GM12878 (cell line): Measurements from ENCODE around the gene PLSCR3. TPM values are rescaled to one million over a fixed set of nuclear protein-coding genes. Genes with fewer than 3 reads are reported as not detected.

ENCODE experiments used
- ATAC-seq: fragments of 200-7000 bp; cut with Tn5 transposase; 3 replicates; pipeline ENCODE4 v1.9.1; 2020; ENCODE audit warnings: mild to moderate bottlenecking, moderate library complexity
- BruUV-seq: library from RNA; stranded (reverse); fragments of 400-500 nt; replicated peaks from 2 replicates; lab custom pipeline; 2021; lab: Mats Ljungman, UMichigan
- CTCF ChIA-PET: fragments of 300-600 bp; sonication (Branson Sonifier 250); formaldehyde crosslinking; extraction: SDS; loops from one replicate; lab custom pipeline; 2021; ENCODE audit warnings: inconsistent platforms; lab: Yijun Ruan, JAX
- POLR2A ChIA-PET: fragments of 350-600 bp; formaldehyde crosslinking; extraction: SDS; loops from one replicate; lab custom pipeline; 2021; ENCODE audit warnings: inconsistent platforms; lab: Charles Lee
- RAD21 ChIA-PET: fragments of 300-600 bp; sonication (Branson Sonifier 250); formaldehyde crosslinking; loops from one replicate; lab custom pipeline; 2023; ENCODE audit warnings: antibody characterized with exemption; ENCODE audit not compliant: unreplicated experiment; lab: Charles Lee
- SMC1A ChIA-PET: fragments of 300-600 bp; sonication (Branson Sonifier 250); formaldehyde crosslinking; loops from one replicate; lab custom pipeline; 2023; ENCODE audit not compliant: unreplicated experiment, uncharacterized antibody; lab: Charles Lee
- DNase-seq: peaks from one replicate; pipeline ENCODE4 v3.0.0-alpha.2; 2011; ENCODE audit warnings: low read depth, low spot score
- FAIRE-seq: peaks from 3 replicates; lab custom pipeline; 2011; peaks lifted over from hg19 to GRCh38; lab: Jason Lieb, UNC
- H2AFZ ChIP-seq: 2 replicates; pipeline ENCODE4 v1.6.0; 2011; ENCODE audit warnings: low read depth, low read length, control low read depth; ENCODE audit not compliant: control insufficient read depth
- H3K27ac ChIP-seq: 2 replicates; pipeline ENCODE4 v1.5.1; 2011; ENCODE audit warnings: control low read depth; ENCODE audit not compliant: control insufficient read depth, insufficient read depth
- H3K27me3 ChIP-seq, 2 experiments: replicated peaks in 1 of 2; 2 replicates each; pipeline versions ENCODE4 v1.6.0 to v1.6.1; 2011; ENCODE audit warnings: low read length in 1 of 2; ENCODE audit not compliant: control insufficient read depth in 2 of 2, insufficient read depth in 2 of 2
- H3K36me3 ChIP-seq, 2 experiments: 2 replicates each; pipeline ENCODE4 v1.5.1; 2011; ENCODE audit warnings: low read length in 1 of 2; ENCODE audit not compliant: control insufficient read depth in 2 of 2, insufficient read depth in 2 of 2
- H3K4me1 ChIP-seq: 2 replicates; pipeline ENCODE4 v1.6.1; 2011; ENCODE audit warnings: mild to moderate bottlenecking, low read length, moderate library complexity, mixed read lengths; ENCODE audit not compliant: control insufficient read depth, insufficient read depth
- H3K4me2 ChIP-seq: 2 replicates; pipeline ENCODE4 v1.6.0; 2011; ENCODE audit warnings: control low read depth; ENCODE audit not compliant: control insufficient read depth, insufficient read depth
- H3K4me3 ChIP-seq: fragments of 200-600 bp; sonication (generic); 2 replicates; pipeline ENCODE4 v1.5.1; 2016
- H3K79me2 ChIP-seq: 2 replicates; pipeline ENCODE4 v1.6.0; 2011; ENCODE audit warnings: low read length; ENCODE audit not compliant: control insufficient read depth, insufficient read depth
- H3K9ac ChIP-seq: 2 replicates; pipeline ENCODE4 v1.8.0; 2011; ENCODE audit warnings: low read length, control low read depth, mixed read lengths; ENCODE audit not compliant: control insufficient read depth, insufficient read depth
- H3K9me3 ChIP-seq: replicated peaks from 3 replicates; pipeline ENCODE4 v1.5.1; 2011; ENCODE audit warnings: mild to moderate bottlenecking, low read length; ENCODE audit not compliant: control insufficient read depth, insufficient read depth
- H4K20me1 ChIP-seq: 2 replicates; pipeline ENCODE4 v1.6.0; 2011; ENCODE audit not compliant: control insufficient read depth, insufficient read depth
- BCL11A ChIP-seq: IDR thresholded peaks from 2 replicates; pipeline ENCODE4 v1.6.1; 2011; ENCODE audit warnings: low read depth, low read length
- BMI1 ChIP-seq: fragments of 450-650 bp; IDR thresholded peaks from 2 replicates; pipeline ENCODE4 v1.6.1; 2016; ENCODE audit warnings: mild to moderate bottlenecking, moderate library complexity, borderline replicate concordance
- E2F8 ChIP-seq: fragments of 450-650 bp; IDR thresholded peaks from 2 replicates; pipeline ENCODE4 v1.6.1; 2018; ENCODE audit warnings: mild to moderate bottlenecking, low read depth, moderate library complexity; ENCODE audit not compliant: partially characterized antibody
- HDGF ChIP-seq: fragments of 450-650 bp; IDR thresholded peaks from 2 replicates; pipeline ENCODE4 v1.6.1; 2016; ENCODE audit warnings: antibody characterized with exemption
- IKZF1 ChIP-seq: fragments of 450-650 bp; conservative IDR thresholded peaks from 2 replicates; pipeline ENCODE4 v1.6.1; 2017; ENCODE audit warnings: antibody characterized with exemption, mild to moderate bottlenecking
- MTA2 ChIP-seq: fragments of 450-650 bp; IDR thresholded peaks from 2 replicates; pipeline ENCODE4 v1.6.1; 2016; ENCODE audit warnings: low read depth, mild to moderate bottlenecking, moderate library complexity
- MXI1 ChIP-seq: fragments of 150-350 bp; IDR thresholded peaks from 2 replicates; pipeline ENCODE4 v1.6.1; 2011; ENCODE audit warnings: low read depth, mild to moderate bottlenecking, inconsistent platforms, low read length, improper control_type of control experiment
- SKIL ChIP-seq: fragments of 450-650 bp; IDR thresholded peaks from 2 replicates; pipeline ENCODE4 v1.6.1; 2017; ENCODE audit warnings: mild to moderate bottlenecking, low read depth, inconsistent platforms; ENCODE audit not compliant: poor library complexity, severe bottlenecking
- SRF ChIP-seq, 2 experiments: IDR thresholded peaks; 2 replicates each; pipeline ENCODE4 v1.6.1; 2011; ENCODE audit warnings: low read depth in 2 of 2, low read length in 2 of 2, mild to moderate bottlenecking in 1 of 2, moderate library complexity in 1 of 2
- TBL1XR1 ChIP-seq: IDR thresholded peaks from 2 replicates; pipeline ENCODE4 v1.6.1; 2012; ENCODE audit warnings: low read depth, low read length, improper control_type of control experiment
- WGBS: methylation state at CpG from one replicate; pipeline ENCODE4 v1.1.6; 2016; ENCODE audit warnings: low lambda C conversion rate; ENCODE audit not compliant: insufficient replicate concordance, insufficient coverage; ENCODE audit errors: missing lambda C conversion rate; 5-methylcytosine and 5-hydroxymethylcytosine counted together
- in situ Hi-C: fragments of 300-500 bp; cut with MboI; formaldehyde crosslinking; loops from 9 replicates; pipeline ENCODE4 v1.14.3; 2018; ENCODE audit warnings: mixed read lengths
- intact Hi-C: fragments of 100-400 bp; cut with micrococcal nuclease; formaldehyde crosslinking; loops from one replicate; pipeline ENCODE4 v1.14.2; 2022; ENCODE audit not compliant: unreplicated experiment
- polyA plus RNA-seq, 11 experiments: library from polyadenylated mRNA; depleted of rRNA in 4 of 11; unstranded in 6 of 11; stranded (reverse) in 5 of 11; fragments of >200 nt; fragmentation: Nextera tagmentation in 4 of 11; fragmentation: Illumina TruSeq in 1 of 11; extraction: Ambion mirVana in 4 of 11; extraction: Trizol in 1 of 11; gene quantifications; 1 replicate in 1 of 11; 2 replicates in 10 of 11; pipeline versions ENCODE4 v1.2.1 to v1.2.3, GENCODE V29; 2011 to 2016; ENCODE audit warnings: inconsistent platforms in 2 of 11, missing spikeins in 2 of 11, low read depth in 1 of 11
- total RNA-seq, 4 experiments: library from RNA; depleted of rRNA in 3 of 4; stranded (reverse); fragments of >200 nt in 3 of 4; fragmentation: Illumina TruSeq in 1 of 4; extraction: Trizol in 1 of 4; gene quantifications; 2 replicates each; pipeline versions ENCODE4 v1.2.1 to v1.2.3, GENCODE V29; 2013 to 2021

PLSCR3 gene
- total and polyA plus RNA-seq, 10 of the 15 experiments (the other 5 are each of a cell fraction or from before 2014, with no cell fraction given), result 9.9 to 51.4 (median 43.4) TPM

- no peak overlapping the region for H3K4me2 ChIP-seq
- no TSS peak for BruUV-seq
- TF ChIP-seq SRF (IDR thresholded peaks at IDR 0.05; ENCODE audit: low read depth in 2 of 2, low read length in 2 of 2), result no peak
- TF ChIP-seq, all 136 proteins: peak for 0
- no peaks in the 10 kb centered on the region for H4K20me1 ChIP-seq
- H3K9me3 ChIP-seq, result no peaks in the 10 kb centered on the region
- H3K36me3 ChIP-seq, result no peaks in the 10 kb centered on the region
- 10% methylated on average over 5 of the region's 6 CpGs for WGBS
- RAD21 ChIA-PET, result interaction anchor here (1.1 kb wide), 1 partner anchor 9 kb away, joined by 5 read pairs; the partner anchor contains the start of gene TMEM256
- CTCF ChIA-PET, result interaction anchor here (0.7 kb wide), 1 partner anchor 12 kb away, joined by 3 read pairs; no protein-coding TSS in a partner anchor
- no peaks in the 10 kb centered on the region for H3K79me2 ChIP-seq
- H2AFZ ChIP-seq, result no peak overlapping the region
- DNase-seq (no peak), ATAC-seq (no peak), FAIRE-seq (no peak)
- SMC1A ChIA-PET, result no interaction called here
- in situ Hi-C loops (no loop called here), intact Hi-C loops (no loop called here)
- POLR2A ChIA-PET, result no interaction called here
- no peaks in the 10 kb centered on the region for H3K4me1 ChIP-seq
- H3K27ac ChIP-seq, result no peak overlapping the region
- H3K4me3 ChIP-seq, result no peak overlapping the region
- no peak overlapping the region for H3K9ac ChIP-seq
- no peaks in the 10 kb centered on the region; a peak in 2 of 4 replicates for H3K27me3 ChIP-seq
Observed at GRCh38 chr17:7413346-7413985, 19.1 kb upstream of the PLSCR3 start.

- ChIA-PET CTCF (no interaction called here), RAD21 (no interaction called here), SMC1A (no interaction called here)
- intact Hi-C loops (no loop called here), in situ Hi-C loops (no loop called here)
- no TSS peak for BruUV-seq
- DNase-seq (no peak), FAIRE-seq (no peak), ATAC-seq (no peak)
- Histone ChIP-seq H4K20me1 (no peaks in the 10 kb centered on the region), H3K4me3 (no peak overlapping the region), H2AFZ (no peak overlapping the region), H3K79me2 (no peaks in the 10 kb centered on the region), H3K9me3 (no peaks in the 10 kb centered on the region)
- no peak for TF ChIP-seq IKZF1
- TF ChIP-seq SKIL, result no peak
- no peak for TF ChIP-seq MXI1
- TF ChIP-seq TBL1XR1, result no peak
- TF ChIP-seq E2F8, result no peak
- TF ChIP-seq BCL11A, result no peak
- TF ChIP-seq HDGF, result no peak
- TF ChIP-seq MTA2, result no peak
- no peak for TF ChIP-seq BMI1
- TF ChIP-seq, all 136 proteins: peak for 0
- Histone ChIP-seq H3K9ac (no peak overlapping the region), H3K4me2 (no peak overlapping the region), H3K27me3 (no peaks in the 10 kb centered on the region; a peak in 2 of 4 replicates), H3K27ac (no peak overlapping the region), H3K4me1 (no peaks in the 10 kb centered on the region), H3K36me3 (no peaks in the 10 kb centered on the region)
- WGBS, result 51% methylated on average over 6 of the region's 8 CpGs
- POLR2A ChIA-PET, result no interaction called here
Observed at GRCh38 chr17:7411427-7411750, 17.1 kb upstream of the PLSCR3 start.
